K562 (cell line): ENCODE data around the gene TMEM95. TPM values are rescaled to one million over a fixed set of nuclear protein-coding genes. Genes with fewer than 3 reads are reported as not detected.

Source experiments
- ATF7 ChIP-seq: fragments of 450-650 bp; IDR thresholded peaks from 2 replicates; pipeline ENCODE4 v1.7.1; 2014; ENCODE audit warnings: mild to moderate bottlenecking, moderate library complexity
- ESRRA ChIP-seq: fragments of 450-650 bp; IDR thresholded peaks from 2 replicates; pipeline ENCODE4 v1.6.1; 2014; ENCODE audit warnings: low read depth, mild to moderate bottlenecking, moderate library complexity, borderline replicate concordance
- GTF2F1 ChIP-seq: IDR thresholded peaks from 2 replicates; pipeline ENCODE4 v1.6.1; 2011; ENCODE audit warnings: low read depth, low read length, improper control_type of control experiment
- MAX ChIP-seq: sonication (generic); formaldehyde crosslinking; IDR thresholded peaks from 2 replicates; pipeline ENCODE4 v1.9.0; 2022; ENCODE audit warnings: mild to moderate bottlenecking, missing genetic modification reagents
- MCM7 ChIP-seq, 2 experiments: fragments of 450-650 bp; IDR thresholded peaks; 2 replicates each; pipeline ENCODE4 v1.6.1; 2016 to 2018
- MTA3 ChIP-seq: fragments of 450-650 bp; formaldehyde crosslinking; IDR thresholded peaks from 2 replicates; pipeline ENCODE4 v1.6.1; 2017; ENCODE audit warnings: mild to moderate bottlenecking, borderline replicate concordance
- RBFOX2 ChIP-seq: fragments of 200-400 bp; formaldehyde crosslinking; IDR thresholded peaks from 2 replicates; pipeline ENCODE4 v1.6.1; 2017; ENCODE audit warnings: low read depth, mild to moderate bottlenecking, low read length, moderate library complexity
- SAP30 ChIP-seq: fragments of 200-600 bp; sonication (generic); IDR thresholded peaks from 2 replicates; pipeline ENCODE4 v1.6.1; 2012; ENCODE audit warnings: borderline replicate concordance, low read depth, mild to moderate bottlenecking, moderate library complexity, low read length, control low read depth, inconsistent platforms; ENCODE audit not compliant: insufficient read depth, poor library complexity, severe bottlenecking
- SIX5 ChIP-seq, 2 experiments: IDR thresholded peaks; 2 replicates each; pipeline ENCODE4 v1.6.1; 2011; ENCODE audit warnings: low read length in 2 of 2, borderline replicate concordance in 1 of 2, low read depth in 1 of 2, mild to moderate bottlenecking in 1 of 2, moderate library complexity in 1 of 2; ENCODE audit not compliant: insufficient read depth in 1 of 2
- SMAD4 ChIP-seq: fragments of 250-450 bp; sonication (Bioruptor Pico); conservative IDR thresholded peaks from 2 replicates; pipeline ENCODE4 v1.8.0; 2021; ENCODE audit warnings: inconsistent platforms, mild to moderate bottlenecking, moderate library complexity
- SNIP1 ChIP-seq: fragments of 450-650 bp; IDR thresholded peaks from 2 replicates; pipeline ENCODE4 v1.7.1; 2017; ENCODE audit warnings: low read depth, mild to moderate bottlenecking
- STAT5B ChIP-seq: fragments of 250-450 bp; sonication (Bioruptor Pico); IDR thresholded peaks from 2 replicates; pipeline ENCODE4 v1.8.0; 2021; ENCODE audit warnings: mild to moderate bottlenecking, inconsistent platforms
- TSHZ1 ChIP-seq: fragments of 250-450 bp; sonication (Bioruptor Pico); IDR thresholded peaks from 2 replicates; pipeline ENCODE4 v1.4.0; 2020; ENCODE audit warnings: mild to moderate bottlenecking, moderate library complexity
- ZNF318 ChIP-seq, 2 experiments: fragments of 450-650 bp; IDR thresholded peaks; 2 replicates each; pipeline ENCODE4 v1.6.1; 2016; ENCODE audit warnings: mild to moderate bottlenecking in 2 of 2, borderline replicate concordance in 1 of 2, low read depth in 1 of 2, moderate library complexity in 1 of 2
- ZNF436 ChIP-seq: fragments of 250-450, 450-650 bp; sonication (Bioruptor Pico); formaldehyde crosslinking; IDR thresholded peaks from 2 replicates; pipeline ENCODE4 v1.7.0; 2020; ENCODE audit warnings: mild to moderate bottlenecking
- polyA plus RNA-seq, 8 experiments: library from polyadenylated mRNA; depleted of rRNA in 4 of 8; stranded (reverse) in 5 of 8; unstranded in 3 of 8; fragments of >200 nt; fragmentation: Nextera tagmentation in 2 of 8; fragmentation: Illumina TruSeq in 1 of 8; extraction: Ambion mirVana in 2 of 8; extraction: Trizol in 1 of 8; gene quantifications; 2 replicates each; pipeline versions ENCODE4 v1.2.1 to v1.2.3, GENCODE V29; 2011 to 2014; ENCODE audit warnings: inconsistent platforms in 1 of 8, missing spikeins in 1 of 8
- total RNA-seq, 7 experiments: library from RNA; depleted of rRNA in 6 of 7; stranded (reverse); fragments of >200 nt in 6 of 7; fragmentation: Illumina TruSeq in 2 of 7; extraction: Trizol in 2 of 7; gene quantifications; 2 replicates each; pipeline versions ENCODE4 v1.2.1 to v1.2.3, GENCODE V29; 2011 to 2021; ENCODE audit warnings: low replicate concordance in 1 of 7

The TMEM95 gene
- total and polyA plus RNA-seq, 9 of the 15 experiments (the other 6 are each of a cell fraction or from before 2014, with no cell fraction given): not detected

GRCh38 chr17:7394452-7395191 lies 39.7 kb downstream of the TMEM95 start, which contains the start of gene PLSCR3 (continued):
- TF ChIP-seq MTA3: peak; percentile 74
- TF ChIP-seq SAP30: peak; percentile 56
- TF ChIP-seq SIX5 (IDR thresholded peaks at IDR 0.05; ENCODE audit: borderline replicate concordance in 1 of 2, insufficient read depth in 1 of 2, low read depth in 1 of 2, low read length in 2 of 2): no peak
- no peak for TF ChIP-seq GTF2F1
- TF ChIP-seq ZNF318 (IDR thresholded peaks at IDR 0.05; ENCODE audit: borderline replicate concordance in 1 of 2, low read depth in 1 of 2): no peak
- 0 out of 2 replicates have a peak, but pooled peaks have one; percentile 29 for TF ChIP-seq ESRRA
- peak; percentile 17; the same call in 1 of the 2 replicates for TF ChIP-seq ATF7
- TF ChIP-seq RBFOX2: peak; percentile 81
- TF ChIP-seq STAT5B: no peak
- TF ChIP-seq SMAD4: peak; percentile 33; the same call in 1 of the 2 replicates
- no peak for TF ChIP-seq SNIP1
- TF ChIP-seq MCM7 (IDR thresholded peaks at IDR 0.05): no peak
- no peak for TF ChIP-seq ZNF436 (CRISPR knock-in tag)
- peak; percentile 90 for TF ChIP-seq MAX (CRISPR knock-in tag)
- TF ChIP-seq TSHZ1 (CRISPR knock-in tag): no peak
